MV-4-11 (cell line): ENCODE measurements around the gene ANKRD6.

Source experiments
- DNase-seq: peaks from one replicate; lab custom pipeline; 2025; lab: John Stamatoyannopoulos, UW

Gene ANKRD6

DNA sequence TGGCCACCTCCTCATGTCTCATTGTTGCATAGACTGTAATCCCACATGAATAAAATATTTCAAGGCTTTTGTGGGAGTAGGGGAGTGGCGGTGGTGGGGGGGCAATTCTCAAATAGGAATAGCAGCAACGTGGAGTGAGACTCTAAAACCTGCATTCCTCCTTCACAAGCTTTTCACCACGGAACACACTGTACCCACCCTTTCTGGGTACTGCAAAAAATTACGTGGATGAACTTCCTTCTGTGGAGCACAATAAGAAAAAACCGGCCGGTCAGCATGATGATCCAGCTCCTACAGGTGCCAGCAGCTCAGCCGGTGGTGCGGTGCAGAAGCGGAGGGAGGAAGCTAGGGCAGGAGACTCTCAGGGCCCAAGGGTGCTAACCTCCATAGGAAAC lies 19.9 kb upstream of the ANKRD6 start:
- no peak for DNase-seq

DNA sequence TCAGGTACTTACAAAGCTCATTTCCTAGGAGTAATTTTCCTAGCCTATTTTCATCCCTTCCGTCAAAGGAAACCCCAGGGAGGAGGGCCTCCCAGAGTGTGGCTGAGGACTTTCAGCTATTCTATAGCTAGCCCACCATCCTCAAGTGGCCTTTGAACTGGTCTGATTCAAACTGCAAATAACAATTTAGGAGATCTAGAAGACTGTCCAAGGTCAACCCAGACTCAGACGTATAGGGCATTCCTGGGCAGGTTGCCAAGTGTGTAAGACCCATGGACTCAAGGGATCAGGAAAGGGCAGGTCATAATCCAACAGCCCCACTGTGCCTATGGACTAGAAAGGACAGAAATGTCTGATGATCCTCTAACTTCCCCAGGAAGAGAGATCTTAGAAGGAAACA lies 18.7 kb upstream of the ANKRD6 start:
- no peak for DNase-seq

DNA sequence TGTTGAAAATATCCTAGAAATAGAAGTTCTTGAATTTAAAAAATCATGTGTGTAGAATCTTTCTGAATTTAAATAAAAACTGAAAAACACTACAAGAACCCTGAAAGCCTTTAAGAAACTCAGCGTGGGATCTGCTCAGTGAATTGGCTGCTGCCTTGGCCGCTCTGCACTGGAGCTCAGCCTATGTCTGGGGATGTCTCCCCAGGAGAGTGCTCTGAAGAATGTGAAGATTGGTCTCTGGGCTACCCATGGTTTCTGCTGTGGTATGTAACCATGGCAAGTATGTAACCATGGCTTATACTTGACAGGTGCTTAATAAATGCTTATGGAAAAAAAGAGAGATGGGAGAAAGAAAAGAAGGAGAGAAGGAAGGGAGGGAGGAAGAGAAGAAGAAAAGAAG lies 17.8 kb upstream of the ANKRD6 start:
- DNase-seq = no peak

DNA sequence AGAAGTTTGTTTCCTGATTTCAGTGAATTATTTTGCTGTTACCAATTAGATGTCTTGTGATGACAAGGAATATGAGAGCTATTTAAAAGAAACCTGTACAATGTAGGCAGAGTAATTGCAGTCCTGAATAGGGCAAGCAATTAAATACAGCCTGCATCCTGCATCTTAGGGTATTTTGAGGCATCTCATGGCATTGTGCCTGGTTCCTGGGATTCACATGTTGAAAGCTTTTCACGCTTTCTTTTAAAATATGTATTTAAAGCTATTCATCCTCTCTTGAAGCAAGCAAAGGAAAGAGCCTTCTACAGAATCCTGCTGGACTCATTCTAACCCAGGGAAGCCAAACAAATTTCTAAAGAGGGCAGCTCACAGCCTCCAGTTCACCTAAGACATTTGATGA lies 16.2 kb upstream of the ANKRD6 start:
- no peak for DNase-seq

DNA sequence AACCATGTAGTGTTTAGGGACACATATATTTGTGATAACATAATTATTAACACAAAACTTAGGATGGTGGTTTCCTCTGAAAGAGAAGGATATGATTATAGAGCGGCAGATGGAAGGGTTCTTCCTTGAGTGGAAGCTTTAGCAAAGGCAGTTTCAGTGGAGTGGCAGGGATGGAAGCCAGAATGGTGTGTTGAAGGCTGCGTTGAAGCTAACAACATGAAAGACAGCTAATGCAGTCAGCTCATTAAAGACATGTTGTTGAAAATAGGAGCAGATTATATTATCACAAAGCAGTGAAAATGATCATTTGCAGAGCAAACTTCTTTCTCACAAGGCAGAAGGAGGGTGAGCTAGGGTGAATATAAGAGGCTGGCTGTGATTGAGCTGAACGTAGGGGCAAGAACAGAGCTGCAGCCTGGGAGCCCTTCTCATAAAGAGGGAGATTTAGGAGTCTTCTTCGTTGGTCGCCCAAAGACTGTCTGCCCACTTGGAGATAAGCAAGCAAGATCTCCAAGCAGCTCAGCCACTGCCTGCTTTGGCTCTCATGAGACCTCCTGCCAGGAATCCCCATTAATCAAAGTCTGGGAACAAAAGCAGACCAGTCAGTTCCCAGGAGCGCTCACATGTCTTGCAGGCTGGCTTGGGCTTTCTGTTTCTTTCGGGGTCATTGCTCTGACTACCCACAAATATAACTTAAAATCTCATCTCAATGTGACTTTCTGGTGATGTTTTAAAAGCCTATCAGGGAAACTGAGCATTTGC lies 2.6 kb upstream of the ANKRD6 start:
- DNase-seq = no peak

DNA sequence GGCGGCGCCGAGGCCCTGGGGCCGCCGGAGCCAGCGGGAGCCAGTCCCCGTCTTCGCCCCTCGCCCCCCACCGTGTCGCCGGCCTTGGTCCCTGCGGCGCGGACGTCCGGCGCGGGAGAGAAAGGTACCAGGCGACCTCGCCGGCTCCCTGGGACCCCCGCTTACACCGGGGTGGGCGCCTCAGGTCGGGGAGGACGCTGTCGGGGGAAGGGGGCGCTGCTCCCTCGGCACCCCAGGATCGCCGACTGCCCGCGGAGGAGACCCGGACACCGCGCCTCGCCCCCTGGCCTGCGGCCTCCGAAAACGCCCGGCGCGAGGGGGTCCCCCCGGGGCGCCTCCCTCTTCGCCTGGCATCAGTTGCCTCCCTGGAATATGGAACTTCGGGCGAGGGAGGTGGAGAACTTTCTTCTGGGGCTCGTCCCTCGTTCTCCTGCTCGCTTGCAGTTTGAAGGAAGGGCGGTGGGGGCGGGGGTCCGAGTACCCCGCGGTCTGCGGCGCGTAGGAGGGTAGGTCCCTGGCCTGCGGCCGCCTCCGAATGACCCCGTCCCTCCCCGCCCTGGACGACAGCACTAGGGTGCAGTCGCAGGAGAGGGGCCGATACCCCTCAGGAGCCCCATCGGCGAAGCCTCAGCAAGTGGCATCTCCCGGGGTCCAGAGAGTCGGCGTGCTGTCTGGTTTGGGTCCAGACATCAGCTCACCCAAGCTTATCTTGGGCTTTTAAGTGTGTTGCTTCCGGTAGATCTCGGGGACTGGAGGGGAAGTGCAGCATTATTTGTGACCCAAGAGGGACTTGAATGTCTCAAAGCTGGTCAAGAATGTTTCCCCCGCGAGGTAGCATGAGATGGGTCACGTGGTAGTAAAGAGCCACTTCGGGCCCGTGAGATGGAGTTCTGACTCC lies 549 bp downstream of the ANKRD6 start:
- no peak for DNase-seq

DNA sequence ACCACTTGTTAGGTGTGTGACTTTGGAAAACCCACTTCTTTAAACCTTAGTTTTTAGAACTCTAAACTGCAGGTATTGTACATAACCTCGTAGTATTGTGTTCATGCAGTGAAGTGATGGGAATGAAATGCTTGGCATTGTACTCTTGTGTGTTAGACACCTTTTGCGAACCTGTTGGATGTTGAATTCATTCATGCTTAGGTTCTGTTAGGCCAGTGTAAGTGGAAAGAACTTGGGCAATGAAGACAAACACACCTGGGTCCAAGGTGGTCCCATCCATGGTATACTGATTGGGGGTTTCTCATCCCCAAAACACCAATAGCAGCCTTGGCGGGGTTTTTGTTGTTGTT lies 1.2 kb downstream of the ANKRD6 start:
- DNase-seq = no peak

DNA sequence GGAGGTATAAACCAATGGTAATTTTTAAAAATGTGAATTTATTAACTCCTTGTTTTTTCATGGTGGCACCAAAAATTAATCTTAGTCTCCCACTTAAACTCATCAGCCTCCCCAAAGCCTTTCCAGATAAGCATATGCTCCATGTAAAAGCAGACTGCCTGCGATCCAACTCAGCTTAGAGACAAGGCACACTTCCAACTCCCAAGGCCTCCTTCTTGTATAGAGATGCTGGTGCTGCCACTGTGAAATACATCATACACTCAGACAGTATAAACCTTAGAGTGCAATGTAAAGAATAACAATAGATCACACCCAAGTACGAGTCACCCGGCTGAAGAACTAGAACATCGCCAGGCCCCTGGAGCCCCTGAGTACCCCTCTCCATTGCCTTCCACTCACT lies 2.0 kb downstream of the ANKRD6 start:
- no peak for DNase-seq

DNA sequence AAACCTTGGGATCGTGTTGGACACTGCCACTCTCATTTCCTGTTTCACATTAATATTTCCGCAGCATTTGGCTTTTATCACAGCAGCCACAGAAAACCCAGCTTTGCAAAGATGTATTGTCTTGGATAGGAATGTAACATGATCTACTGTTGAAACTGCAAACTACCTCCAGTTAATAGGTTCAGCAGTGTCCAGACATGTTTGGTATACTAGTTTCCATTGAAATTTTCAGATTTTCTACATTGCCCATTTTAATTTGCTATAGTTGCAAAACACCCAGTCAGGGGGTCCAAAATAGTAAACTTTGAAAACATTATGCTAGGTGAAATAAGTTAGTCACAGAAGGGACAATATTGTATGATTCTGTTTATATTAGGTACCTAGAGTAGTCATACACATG lies 3.3 kb downstream of the ANKRD6 start:
- no peak for DNase-seq

DNA sequence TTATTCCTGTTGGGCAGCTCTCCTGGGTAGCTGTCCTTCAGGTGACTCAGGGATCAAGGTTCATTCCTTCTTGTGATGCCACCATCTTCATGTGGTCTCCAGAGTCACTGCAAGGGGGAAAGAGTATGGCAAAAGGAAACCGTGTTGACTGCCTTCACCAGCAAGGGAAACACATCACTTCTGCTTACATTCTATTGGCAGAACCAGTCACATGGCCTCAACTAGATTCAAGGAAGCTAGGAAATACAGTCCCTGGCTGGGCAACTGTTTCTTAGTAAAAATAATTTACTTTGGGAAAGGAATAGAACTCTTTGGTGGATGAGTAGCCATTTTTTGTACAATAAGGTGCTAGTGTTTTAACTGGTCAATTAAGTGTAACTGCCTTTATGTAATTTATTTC lies 5.3 kb downstream of the ANKRD6 start:
- peak; percentile 33 for DNase-seq

DNA sequence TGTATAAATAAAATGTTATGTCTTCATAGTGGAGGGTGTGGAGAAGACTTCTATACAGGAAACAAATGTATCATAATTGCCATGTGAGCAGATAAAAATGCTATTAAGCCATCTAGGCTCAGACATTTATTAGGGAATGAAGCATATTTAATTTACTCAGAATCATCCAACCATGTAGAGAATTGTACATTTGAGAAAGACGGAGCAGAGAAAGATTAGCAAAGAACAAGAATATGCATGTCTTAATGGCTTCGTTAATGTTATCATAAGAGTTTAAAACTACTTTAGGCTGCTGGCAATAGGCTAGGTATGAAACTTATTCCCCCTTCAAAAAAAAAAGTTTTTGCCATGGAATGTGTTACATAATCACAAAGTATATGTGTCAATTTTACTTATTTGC lies 6.1 kb downstream of the ANKRD6 start:
- no peak for DNase-seq

DNA sequence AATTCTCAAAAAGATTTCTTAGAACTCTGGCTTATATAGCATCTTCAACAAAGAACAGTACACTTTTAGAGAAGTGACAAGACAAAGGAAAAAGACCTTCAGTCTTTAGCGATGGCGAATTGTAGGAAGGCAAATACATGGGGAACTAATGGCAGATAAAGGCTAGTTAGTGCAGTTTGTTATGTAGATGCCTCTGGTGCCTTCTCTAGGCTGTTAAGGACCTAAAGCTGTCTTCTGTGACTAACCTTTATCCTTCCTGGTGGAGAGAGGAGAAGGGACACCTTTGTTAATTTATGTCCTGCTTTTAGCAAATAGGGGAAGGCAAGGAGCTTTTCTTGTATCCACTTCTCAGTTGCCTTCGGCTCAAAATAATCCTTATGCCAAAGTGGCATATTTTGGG lies 7.2 kb downstream of the ANKRD6 start:
- no peak for DNase-seq

DNA sequence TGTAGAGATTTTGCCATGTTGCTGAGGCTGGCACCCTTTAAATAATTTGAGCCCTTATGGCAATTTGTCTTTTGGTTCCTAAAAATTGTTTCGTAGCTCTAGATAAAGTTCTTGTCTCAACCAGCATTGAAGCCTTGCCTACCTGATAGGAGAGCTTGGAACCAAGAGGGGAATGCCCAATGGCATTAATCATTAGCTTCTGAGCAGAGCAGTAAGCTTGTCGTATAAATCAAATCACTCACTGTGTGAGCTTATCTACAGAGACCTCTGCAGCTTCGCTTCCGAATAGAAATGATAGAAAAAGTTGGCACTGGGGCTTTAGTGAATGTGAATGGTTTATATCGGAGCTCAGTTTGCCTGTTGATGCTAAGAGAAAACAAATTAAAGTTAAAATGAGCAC lies 10.7 kb downstream of the ANKRD6 start:
- DNase-seq = no peak

DNA sequence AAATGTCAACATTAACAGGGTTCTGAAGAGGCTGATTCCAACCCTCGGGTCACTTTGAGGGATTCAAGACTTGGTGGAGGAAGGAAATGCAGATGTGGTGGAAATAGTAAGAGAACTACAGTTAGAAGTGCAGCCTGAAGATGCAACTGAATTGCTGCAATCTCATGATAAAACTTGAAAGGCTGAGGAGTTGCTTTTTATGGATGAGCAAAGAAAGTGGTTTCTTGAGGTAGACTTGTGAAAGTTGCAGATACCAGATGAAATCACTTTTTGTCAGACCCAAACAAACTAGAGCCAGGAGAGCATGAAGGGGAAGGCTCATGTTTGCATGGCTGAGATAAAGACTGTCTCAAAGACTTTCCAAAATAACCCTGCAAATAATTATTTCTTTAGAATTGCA lies 16.2 kb downstream of the ANKRD6 start:
- peak; percentile 2 for DNase-seq

DNA sequence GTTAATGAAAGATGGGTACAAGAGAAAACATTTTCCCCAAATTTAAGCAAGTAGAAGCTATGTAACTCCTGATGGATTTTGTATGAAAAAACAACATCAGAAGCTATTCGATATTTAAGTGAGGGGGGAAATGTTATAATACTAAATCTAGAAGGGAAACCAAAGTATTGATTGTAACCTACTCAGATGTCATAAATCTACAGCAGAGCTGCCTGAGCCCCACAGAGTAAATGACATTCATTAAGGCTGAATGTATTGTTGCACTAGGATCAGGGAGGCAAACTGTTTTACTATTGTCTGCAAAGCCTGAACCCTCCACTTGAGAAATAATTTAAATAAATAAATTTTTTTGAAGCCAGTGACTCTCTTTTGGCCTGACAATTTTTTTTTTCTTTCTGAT lies 19.3 kb downstream of the ANKRD6 start:
- no peak for DNase-seq

DNA sequence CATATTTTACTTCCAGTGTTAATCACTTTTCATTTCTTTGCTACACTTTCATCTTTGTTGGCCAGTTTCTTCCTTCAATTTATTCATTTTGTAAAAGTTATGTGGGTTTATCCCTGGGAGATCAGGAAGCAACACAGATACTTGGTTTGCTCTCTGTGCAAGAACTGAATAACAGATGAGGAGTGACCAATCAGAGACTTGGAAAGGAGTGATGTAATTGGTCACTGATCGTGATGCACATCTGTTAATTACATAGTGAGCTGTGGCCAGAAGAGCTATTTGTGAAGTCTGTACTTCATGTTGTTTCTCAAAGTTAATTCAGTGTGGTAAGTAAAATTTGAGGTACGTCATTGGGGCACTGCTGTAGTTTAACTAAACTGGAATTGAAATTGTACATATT lies 21.3 kb downstream of the ANKRD6 start:
- DNase-seq = no peak

DNA sequence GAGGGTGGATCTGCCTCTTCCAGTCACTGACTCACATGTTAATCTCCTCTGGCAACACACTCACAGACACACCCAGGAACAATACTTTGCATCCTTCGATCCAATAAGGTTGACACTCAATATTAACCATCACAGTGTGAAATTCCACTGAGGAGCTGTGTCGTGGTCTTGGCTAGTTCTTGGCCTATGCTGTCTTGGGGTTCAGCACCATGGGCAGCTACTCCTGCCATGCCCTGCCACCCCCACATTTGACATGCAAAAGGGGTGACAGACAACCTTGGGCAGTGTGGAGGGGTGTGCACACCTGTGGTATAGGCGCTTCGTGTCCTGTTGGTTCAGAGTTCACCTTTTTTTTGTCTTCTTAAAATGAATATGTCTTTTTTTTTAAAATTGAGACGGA lies 25.8 kb downstream of the ANKRD6 start:
- DNase-seq = no peak

DNA sequence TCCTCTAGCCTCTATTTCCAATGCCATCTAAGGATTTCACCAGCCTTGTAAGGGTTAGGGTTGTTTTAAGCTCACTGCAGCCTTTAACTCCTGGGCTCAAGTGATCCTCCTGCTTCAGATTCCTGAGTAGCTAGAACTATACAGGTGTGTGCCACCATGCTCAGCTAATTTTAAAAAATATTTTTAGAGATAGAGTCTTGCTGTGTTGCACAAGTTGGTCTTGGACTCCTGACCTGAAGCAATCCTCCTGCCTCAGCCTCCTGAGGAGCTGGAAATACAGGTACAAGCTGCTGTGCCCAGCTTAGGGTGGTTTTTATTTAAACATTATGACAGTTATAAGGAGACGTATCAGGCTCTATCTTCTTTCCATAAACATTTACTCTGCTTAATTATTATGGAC lies 26.5 kb downstream of the ANKRD6 start:
- DNase-seq = no peak

DNA sequence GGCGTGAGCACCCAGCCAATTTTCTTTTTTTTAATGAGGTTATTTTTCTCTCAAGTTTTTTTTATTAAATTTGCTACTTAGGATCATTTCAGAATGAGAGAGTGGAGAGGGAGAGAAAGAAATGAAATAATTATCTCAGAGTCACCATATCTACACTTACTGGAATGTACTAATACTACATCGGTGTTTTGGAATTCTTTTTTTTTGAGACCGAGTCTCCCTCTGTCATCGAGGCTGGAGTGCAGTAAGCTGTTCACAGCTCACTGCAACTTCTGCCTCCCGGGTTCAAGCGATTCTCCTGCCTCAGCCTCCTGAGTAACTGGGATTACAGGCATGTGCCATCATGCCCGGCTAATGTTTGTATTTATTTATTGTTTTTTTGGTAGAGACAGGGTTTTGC lies 27.8 kb downstream of the ANKRD6 start:
- DNase-seq = no peak

DNA sequence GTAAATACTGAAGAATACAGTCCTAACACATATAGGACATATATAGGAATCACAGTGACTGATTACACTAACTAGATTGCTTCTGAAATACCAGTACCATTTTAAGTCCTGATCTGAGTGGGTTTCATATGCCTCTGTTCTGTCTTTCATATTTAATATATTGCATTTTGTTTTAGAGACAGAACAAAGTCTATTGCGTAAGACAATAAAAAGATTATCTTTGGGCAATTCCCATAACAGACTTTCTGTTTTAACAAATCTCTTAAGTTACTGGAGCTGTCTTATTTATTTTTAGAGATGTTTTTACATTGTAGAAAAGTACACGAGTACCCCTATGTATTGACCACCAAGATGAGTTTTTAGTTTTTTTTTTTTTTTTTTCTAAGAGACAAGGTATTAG lies 29.6 kb downstream of the ANKRD6 start:
- peak; percentile 3 for DNase-seq

DNA sequence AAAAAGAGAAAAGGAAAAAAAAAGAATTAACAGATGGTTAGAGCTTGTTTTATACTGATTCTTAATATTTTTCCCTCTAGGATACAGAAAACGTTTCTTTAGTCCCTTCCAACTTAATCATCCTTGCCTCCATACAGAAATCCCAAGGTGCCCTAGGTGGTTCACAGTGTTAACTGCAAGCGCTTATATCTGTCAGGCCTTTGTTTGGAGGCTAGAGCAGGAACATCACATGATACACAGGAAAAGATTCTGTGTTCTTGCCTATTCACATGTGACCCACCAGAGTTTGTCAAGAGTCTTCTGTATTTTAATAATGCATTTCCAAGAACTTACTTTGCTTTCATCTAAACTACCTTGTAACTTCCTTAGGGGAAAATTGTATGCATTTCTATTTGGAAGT lies 31.3 kb downstream of the ANKRD6 start:
- no peak for DNase-seq

DNA sequence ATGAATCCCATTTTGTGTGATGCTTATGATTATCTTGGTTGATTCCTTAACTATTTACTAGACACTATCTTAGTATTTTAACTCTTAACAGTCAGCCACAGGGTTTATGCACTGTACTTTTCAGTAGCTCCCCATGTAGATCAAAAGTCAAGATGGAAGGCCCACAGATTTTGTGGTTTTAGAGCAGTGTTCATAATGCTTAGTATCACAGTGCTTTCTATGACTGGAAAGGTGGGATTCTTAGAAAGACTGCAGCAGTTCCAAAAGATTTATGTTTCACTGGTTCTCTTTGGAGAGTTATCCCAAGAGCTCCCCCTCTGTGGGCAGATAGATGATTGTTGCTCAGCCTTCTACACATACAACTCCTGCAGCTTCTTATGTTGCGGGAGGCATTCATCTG lies 34.5 kb downstream of the ANKRD6 start:
- no peak for DNase-seq

DNA sequence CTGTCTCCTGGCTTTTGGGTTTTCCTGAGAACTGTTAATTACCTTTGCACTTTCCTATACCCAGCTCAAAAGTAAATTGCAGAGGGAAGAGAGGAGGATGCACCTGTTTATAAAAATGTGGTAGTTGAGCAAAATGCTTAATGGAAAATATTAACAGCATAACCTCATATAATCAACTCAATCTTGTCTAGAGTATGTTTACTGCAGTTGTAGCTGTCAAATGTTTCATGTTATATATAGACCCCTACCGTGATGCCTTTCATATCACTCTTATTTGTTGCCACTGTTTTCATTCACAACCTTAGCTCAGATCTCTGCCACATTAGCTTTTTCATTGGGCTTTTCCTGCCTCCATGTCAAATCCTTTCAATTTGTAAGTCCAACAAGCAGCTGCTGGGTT lies 36.0 kb downstream of the ANKRD6 start:
- no peak for DNase-seq
